Left hindlimb (tissue), 1 donor: ENCODE data around the gene BANK1.

Experiments used
- DNase-seq: peaks from one replicate; pipeline ENCODE4 v3.0.0-alpha.2; 2018

BANK1 gene

DNA sequence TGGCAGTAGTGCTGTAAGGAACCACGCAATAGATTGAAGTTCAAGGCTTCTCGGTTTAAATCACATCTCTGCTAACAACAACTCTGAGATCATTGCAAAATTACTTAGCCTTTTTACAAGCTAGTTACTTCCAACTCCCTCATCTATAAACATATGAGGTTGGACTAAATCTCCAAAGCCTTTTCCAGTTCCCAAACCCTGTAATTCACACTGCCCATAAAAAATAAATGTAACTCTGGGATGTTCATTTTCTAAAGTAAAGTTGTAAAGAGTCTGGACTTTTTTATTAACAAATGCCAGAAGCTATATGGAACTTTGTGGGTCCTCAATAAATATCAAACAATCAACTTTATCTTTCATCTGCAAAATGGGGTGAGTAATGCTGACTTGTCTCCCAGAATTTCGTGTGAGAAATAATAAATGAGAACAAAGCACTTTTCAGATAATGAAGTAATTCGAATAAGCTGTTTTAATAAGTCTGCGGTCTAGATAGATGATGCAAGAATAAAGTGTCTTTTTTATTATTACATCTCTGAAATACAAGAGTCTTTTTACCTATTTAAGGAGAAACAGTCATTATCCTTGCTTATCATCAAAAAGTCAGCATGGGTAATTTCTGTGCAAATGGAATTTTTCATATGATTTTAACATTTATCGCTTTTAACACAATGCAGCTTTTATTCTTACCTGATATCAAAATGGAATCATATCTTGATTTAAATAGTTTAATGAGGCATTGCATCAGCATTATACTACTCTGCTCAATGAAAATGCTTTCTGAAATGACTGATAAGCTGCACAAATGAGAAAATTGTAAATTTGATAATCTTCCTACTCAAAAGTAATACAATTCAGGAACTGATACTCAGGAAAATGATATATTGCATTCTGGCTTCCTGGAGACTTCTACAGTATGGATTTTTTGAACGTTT lies 252.6 kb downstream of the BANK1 start:
- DNase-seq, result no peak

DNA sequence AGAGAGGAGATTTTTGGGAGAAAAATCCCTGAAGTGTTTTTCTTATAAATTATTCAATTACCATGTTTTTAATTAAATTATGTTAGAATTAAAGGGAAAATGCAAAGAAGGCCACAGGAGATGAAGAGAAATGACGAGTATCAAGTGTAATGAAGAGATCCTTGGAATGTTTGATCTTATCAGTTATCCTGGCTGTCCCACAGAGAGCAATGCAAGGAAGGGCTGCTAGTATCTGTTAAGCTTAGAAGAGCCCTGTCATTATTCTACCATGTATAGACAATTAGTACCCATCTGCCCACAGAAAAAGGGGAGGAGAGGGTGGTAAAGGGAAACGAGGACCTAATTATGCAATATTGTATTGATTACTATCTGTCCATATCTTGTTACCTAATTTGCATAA lies 257.1 kb downstream of the BANK1 start:
- DNase-seq, result no peak

- no peak for DNase-seq
Observed at GRCh38 chr4:102055805-102056204, 265.3 kb downstream of the BANK1 start.

GRCh38 chr4:102057122-102057521 lies 266.6 kb downstream of the BANK1 start:
- DNase-seq, result no peak

GRCh38 chr4:102061133-102061532 lies 270.6 kb downstream of the BANK1 start:
- DNase-seq, result no peak

GRCh38 chr4:102064747-102065442 lies 274.4 kb downstream of the BANK1 start:
- DNase-seq, result no peak

DNA sequence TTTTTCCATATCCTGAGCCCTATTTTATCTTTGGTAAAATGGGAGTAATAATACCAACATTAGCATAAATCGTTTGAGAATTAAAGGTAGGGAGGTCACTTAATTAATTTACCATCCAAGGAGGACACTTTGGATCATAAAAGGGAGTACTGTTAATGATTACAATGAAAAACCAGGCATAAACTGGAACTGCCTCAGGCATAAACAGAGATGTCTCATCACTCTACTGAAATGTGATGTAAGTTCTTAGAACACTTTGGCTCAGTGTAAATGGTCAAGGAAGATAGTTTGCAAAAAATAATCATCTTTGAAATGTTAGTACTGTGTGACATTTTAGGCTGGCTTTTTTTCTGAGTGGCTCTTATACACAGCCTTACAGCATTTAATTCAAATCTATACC lies 286.1 kb downstream of the BANK1 start:
- no peak for DNase-seq

DNA sequence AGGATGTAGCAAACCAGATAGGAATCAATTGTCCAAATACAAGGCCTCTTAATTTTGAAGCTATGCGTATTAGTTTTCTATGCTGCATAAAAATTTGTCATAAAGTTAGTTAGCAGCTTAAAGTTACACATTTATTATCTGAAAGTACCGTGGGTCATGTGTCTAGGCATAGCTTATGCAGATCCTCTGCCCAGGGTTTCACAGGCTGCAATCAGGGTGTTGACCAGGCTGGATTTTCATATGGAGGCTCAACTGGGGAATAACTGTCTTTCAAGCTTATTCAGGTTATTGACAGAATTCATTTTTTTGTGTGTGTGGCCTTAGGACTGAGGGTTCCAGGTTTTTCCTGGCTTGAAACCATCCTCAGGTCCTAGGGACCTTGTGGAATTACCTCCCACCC lies 289.7 kb downstream of the BANK1 start:
- DNase-seq, result no peak

GRCh38 chr4:102089850-102090621 lies 299.5 kb downstream of the BANK1 start:
- DNase-seq, result no peak

DNA sequence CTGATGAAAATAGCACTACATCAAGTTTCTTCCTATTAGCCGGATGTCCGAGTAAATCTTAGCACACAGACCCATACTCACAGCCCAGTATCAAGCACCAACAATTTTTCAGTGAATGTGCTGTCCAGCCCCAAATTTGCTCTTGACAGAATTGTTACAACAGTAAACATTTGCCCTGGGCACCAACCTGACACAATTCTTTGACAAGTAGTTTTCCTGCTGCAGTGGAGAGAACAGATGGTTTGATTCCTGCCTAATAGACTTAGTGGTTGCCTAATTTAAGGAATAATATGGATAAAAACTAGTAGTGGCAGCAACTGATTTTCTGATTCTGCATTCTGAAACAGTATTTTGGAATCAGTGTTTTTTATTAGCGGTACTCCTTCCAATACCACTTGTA lies 301.1 kb downstream of the BANK1 start:
- no peak for DNase-seq

DNA sequence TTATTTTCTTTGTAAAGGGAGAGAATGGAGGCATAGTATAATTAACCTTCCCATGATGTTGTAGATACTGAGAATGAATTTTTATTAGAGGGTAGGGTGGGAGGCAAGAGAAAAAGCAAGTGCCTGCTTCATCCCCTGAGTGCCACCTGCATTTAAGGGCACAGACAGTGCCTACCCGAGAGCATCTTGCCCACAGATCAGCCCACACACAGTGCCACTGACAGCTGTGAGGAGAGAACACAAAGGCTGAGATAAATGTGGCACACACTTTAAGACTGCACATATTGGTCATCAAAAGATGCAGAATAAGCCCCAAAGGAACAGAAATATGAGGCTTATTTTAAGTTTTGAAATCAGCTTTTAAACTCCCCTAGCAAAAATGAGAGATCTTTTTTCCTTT lies 304.0 kb downstream of the BANK1 start:
- no peak for DNase-seq

DNA sequence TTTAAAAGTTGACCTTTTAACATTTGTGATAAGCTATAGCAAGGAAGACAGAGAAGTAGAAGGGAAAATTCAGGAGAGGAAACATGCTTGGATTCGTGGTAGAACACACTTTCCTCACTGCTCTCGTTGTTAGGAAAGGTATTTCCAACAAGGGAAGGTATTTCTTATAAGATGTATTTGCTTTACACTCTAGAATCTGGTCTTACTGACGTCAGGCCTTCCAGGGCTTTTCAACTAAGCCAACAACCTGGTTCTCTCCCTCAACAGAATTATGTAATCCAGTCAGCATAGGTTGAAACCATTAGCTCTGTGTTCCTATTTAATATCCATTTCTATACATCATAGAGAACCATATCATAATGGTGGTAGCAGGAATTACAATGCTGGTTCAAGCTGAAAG lies 312.8 kb downstream of the BANK1 start:
- no peak for DNase-seq

- DNase-seq, result no peak
Observed at GRCh38 chr4:102104278-102104677, 313.7 kb downstream of the BANK1 start.

- no peak for DNase-seq
Observed at GRCh38 chr4:102105983-102106382, 315.5 kb downstream of the BANK1 start.

GRCh38 chr4:102114118-102114630 lies 323.6 kb downstream of the BANK1 start:
- no peak for DNase-seq

GRCh38 chr4:102116121-102116520 lies 325.6 kb downstream of the BANK1 start:
- no peak for DNase-seq

DNA sequence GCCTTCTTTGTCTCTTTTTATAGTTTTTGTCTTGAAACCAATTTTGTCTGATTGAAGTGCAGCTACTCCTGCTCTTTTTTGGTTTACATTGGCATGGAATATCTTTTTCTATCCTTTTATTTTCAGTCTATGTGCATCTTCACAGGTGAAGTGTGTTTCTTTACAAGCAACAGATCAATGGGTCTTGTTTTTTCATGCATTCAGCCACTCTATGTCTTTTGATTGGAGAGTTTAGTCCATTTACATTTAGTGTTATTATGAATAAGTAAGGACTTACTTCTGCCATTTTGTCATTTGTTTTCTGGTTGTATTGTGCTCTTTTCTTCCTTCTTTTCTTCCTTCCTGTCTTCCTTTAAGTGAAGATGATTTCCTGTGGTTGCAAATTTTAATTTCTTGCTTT lies 330.3 kb downstream of the BANK1 start:
- DNase-seq, result no peak
